AML-193 (cell line): ENCODE data around the gene NID1.
"Not testable (repeated sequence)": the region's sequence is repeated elsewhere in the genome, so short reads cannot be mapped to it uniquely, and the experiment has no call there.

Source experiments
- DNase-seq, 2 experiments: peaks; one replicate each; lab custom pipeline; 2025; lab: John Stamatoyannopoulos, UW

The NID1 gene

GRCh38 chr1:236096660-236097482, 32.0 kb upstream of the NID1 start:
- not testable (repeated sequence) for DNase-seq

GRCh38 chr1:236095705-236096520, 31.0 kb upstream of the NID1 start:
- no peak for DNase-seq

- DNase-seq: no peak
Observed at GRCh38 chr1:236092899-236093298, 28.0 kb upstream of the NID1 start.

- DNase-seq: no peak
Observed at GRCh38 chr1:236091933-236092318, 27.0 kb upstream of the NID1 start.

- no peak for DNase-seq
Observed at GRCh38 chr1:236090741-236091147, 25.9 kb upstream of the NID1 start.

- DNase-seq: no peak
Observed at GRCh38 chr1:236089046-236089773, 24.3 kb upstream of the NID1 start.

GRCh38 chr1:236086537-236086936, 21.6 kb upstream of the NID1 start:
- no peak for DNase-seq

- DNase-seq: no peak
Observed at GRCh38 chr1:236085545-236086159, 20.8 kb upstream of the NID1 start.

GRCh38 chr1:236084386-236084730, 19.5 kb upstream of the NID1 start:
- no peak for DNase-seq

GRCh38 chr1:236083650-236084385, 18.9 kb upstream of the NID1 start:
- no peak for DNase-seq

GRCh38 chr1:236082526-236082925, 17.6 kb upstream of the NID1 start:
- no peak for DNase-seq

- DNase-seq: no peak
Observed at GRCh38 chr1:236081546-236082227, 16.8 kb upstream of the NID1 start.

- DNase-seq: no peak
Observed at GRCh38 chr1:236079703-236080102, 14.8 kb upstream of the NID1 start.

GRCh38 chr1:236078993-236079392, 14.1 kb upstream of the NID1 start:
- no peak for DNase-seq

- DNase-seq: not testable (repeated sequence)
Observed at GRCh38 chr1:236078077-236078476, 13.2 kb upstream of the NID1 start.

- DNase-seq: no peak
Observed at GRCh38 chr1:236075848-236076247, 11.0 kb upstream of the NID1 start.

GRCh38 chr1:236073307-236073897, 8.5 kb upstream of the NID1 start:
- no peak for DNase-seq

- no peak for DNase-seq
Observed at GRCh38 chr1:236072001-236072400, 7.1 kb upstream of the NID1 start.

GRCh38 chr1:236070753-236071152, 5.9 kb upstream of the NID1 start:
- no peak for DNase-seq

GRCh38 chr1:236069796-236070195, 4.9 kb upstream of the NID1 start:
- no peak for DNase-seq
